ENCODE data around the gene GINS1. TPM values are rescaled to one million over a fixed set of nuclear protein-coding genes. Genes with fewer than 3 reads are reported as not detected.

Gene GINS1
- polyA plus RNA-seq, 1 donor, result 8.9 TPM

DNA sequence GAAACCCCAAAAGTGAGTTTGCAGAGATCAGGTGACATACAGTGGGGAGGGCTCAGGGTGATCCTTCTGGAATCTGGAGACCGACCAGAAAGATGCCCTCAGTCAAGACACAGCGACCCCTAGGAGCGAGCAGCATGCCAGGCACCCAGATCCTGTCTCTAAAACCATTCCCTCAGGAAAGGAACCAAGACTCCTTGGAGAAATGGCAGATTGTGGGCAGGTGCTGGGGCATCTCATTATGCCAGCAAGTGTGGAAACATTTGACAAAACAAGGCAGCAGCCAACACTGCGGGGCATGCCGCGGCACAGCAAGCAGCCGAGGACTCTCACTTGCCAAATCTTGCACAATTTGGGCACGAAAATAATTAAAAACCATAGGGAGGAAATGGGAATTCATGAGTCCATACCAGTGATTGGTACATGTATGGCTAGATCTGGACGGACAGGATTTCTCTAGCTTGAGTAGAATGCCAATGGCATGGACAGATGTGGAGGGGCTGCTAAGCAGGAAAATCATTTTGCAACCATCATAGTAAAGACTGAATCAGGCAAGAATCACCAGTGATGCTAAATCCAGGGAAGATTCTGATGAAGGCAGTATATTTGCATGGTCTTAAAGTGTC is 76.9 kb downstream of the GINS1 start:
- H3K27me3 ChIP-seq (ENCODE audit: control insufficient read depth, insufficient read depth, low read length), result no peaks in the 10 kb centered on the region
- no peak overlapping the region for H3K27ac ChIP-seq (ENCODE audit: low read length)
- H3K36me3 ChIP-seq (ENCODE audit: control insufficient read depth, insufficient read depth, low read length), result peaks cover 52% of the 10 kb centered on the region
- H3K4me3 ChIP-seq (ENCODE audit: low read length), result no peak overlapping the region
- no peaks in the 10 kb centered on the region for H3K4me1 ChIP-seq (ENCODE audit: control insufficient read depth, insufficient read depth, low read length)
- H3K9me3 ChIP-seq (ENCODE audit: control insufficient read depth, low read depth, low read length), result no peaks in the 10 kb centered on the region
- no CpG with 5 or more reads among the region's 9 CpGs for WGBS (ENCODE audit: insufficient coverage, low lambda C conversion rate)
- DNase-seq, result no peak

DNA sequence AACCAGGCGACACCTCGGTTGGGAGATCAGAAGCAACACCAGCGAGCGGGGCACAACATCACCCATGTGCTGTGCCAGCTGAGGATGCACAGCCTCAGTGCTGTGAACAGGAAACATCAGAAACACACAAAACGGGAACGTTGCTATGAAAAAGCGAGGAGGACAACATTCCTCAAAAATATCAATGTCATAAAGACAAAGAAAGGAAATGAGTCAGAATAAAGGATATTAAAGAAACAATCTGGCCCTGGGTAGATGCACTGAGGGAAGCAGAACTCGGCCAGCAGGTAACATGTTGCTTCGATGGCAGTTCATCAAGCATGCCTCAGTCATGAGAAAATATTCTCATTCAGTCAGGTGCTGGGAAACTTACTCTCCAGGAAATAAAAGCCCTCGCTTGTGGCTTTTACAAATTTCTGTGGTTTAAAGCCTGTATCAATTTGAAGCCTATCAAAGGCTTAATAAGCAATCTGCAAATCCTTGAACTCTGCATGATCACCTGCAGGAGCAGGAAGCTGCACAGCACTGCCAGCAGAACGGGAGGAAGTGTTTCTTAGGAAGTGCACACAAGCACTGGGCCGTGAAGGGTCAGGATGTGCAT is 77.5 kb downstream of the GINS1 start:
- H3K36me3 ChIP-seq (ENCODE audit: control insufficient read depth, insufficient read depth, low read length), result peaks cover 49% of the 10 kb centered on the region

GRCh38 chr20:25485872-25486271 is 78.4 kb downstream of the GINS1 start:
- WGBS (ENCODE audit: insufficient coverage, low lambda C conversion rate), result no CpG with 5 or more reads among the region's 2 CpGs
- no peak overlapping the region for H3K27ac ChIP-seq (ENCODE audit: low read length)
- no peaks in the 10 kb centered on the region for H3K4me1 ChIP-seq (ENCODE audit: control insufficient read depth, insufficient read depth, low read length)
- H3K4me3 ChIP-seq (ENCODE audit: low read length), result no peak overlapping the region
- H3K27me3 ChIP-seq (ENCODE audit: control insufficient read depth, insufficient read depth, low read length), result no peaks in the 10 kb centered on the region
- DNase-seq, result no peak
- H3K36me3 ChIP-seq (ENCODE audit: control insufficient read depth, insufficient read depth, low read length), result peaks cover 41% of the 10 kb centered on the region
- H3K9me3 ChIP-seq (ENCODE audit: control insufficient read depth, low read depth, low read length), result no peaks in the 10 kb centered on the region

More for the DNA sequence above, 77.5 kb downstream of the GINS1 start:
- Histone ChIP-seq H3K9me3 (ENCODE audit: control insufficient read depth, low read depth, low read length) (no peaks in the 10 kb centered on the region), H3K27ac (ENCODE audit: low read length) (no peak overlapping the region), H3K4me1 (ENCODE audit: control insufficient read depth, insufficient read depth, low read length) (no peaks in the 10 kb centered on the region), H3K4me3 (ENCODE audit: low read length) (no peak overlapping the region), H3K27me3 (ENCODE audit: control insufficient read depth, insufficient read depth, low read length) (no peaks in the 10 kb centered on the region)
- no peak for DNase-seq
- WGBS (ENCODE audit: insufficient coverage, low lambda C conversion rate), result 85% methylated on average over 3 of the region's 12 CpGs

- WGBS (ENCODE audit: insufficient coverage, low lambda C conversion rate), result no CpG with 5 or more reads among the region's 9 CpGs
- DNase-seq, result no peak
- no peak overlapping the region for H3K4me3 ChIP-seq (ENCODE audit: low read length)
Observed at GRCh38 chr20:25486377-25486776, 78.9 kb downstream of the GINS1 start.

GRCh38 chr20:25487306-25487705 is 79.8 kb downstream of the GINS1 start:
- Histone ChIP-seq H3K9me3 (ENCODE audit: control insufficient read depth, low read depth, low read length) (no peaks in the 10 kb centered on the region), H3K36me3 (ENCODE audit: control insufficient read depth, insufficient read depth, low read length) (peaks cover 33% of the 10 kb centered on the region), H3K4me3 (ENCODE audit: low read length) (no peak overlapping the region), H3K27me3 (ENCODE audit: control insufficient read depth, insufficient read depth, low read length) (no peaks in the 10 kb centered on the region), H3K27ac (ENCODE audit: low read length) (no peak overlapping the region), H3K4me1 (ENCODE audit: control insufficient read depth, insufficient read depth, low read length) (no peaks in the 10 kb centered on the region)
- WGBS (ENCODE audit: insufficient coverage, low lambda C conversion rate), result no CpG with 5 or more reads among the region's 2 CpGs
- no peak for DNase-seq

More at GRCh38 chr20:25486377-25486776, 78.9 kb downstream of the GINS1 start:
- Histone ChIP-seq H3K27me3 (ENCODE audit: control insufficient read depth, insufficient read depth, low read length) (no peaks in the 10 kb centered on the region), H3K27ac (ENCODE audit: low read length) (no peak overlapping the region), H3K36me3 (ENCODE audit: control insufficient read depth, insufficient read depth, low read length) (peaks cover 36% of the 10 kb centered on the region), H3K4me1 (ENCODE audit: control insufficient read depth, insufficient read depth, low read length) (no peaks in the 10 kb centered on the region), H3K9me3 (ENCODE audit: control insufficient read depth, low read depth, low read length) (no peaks in the 10 kb centered on the region)

DNA sequence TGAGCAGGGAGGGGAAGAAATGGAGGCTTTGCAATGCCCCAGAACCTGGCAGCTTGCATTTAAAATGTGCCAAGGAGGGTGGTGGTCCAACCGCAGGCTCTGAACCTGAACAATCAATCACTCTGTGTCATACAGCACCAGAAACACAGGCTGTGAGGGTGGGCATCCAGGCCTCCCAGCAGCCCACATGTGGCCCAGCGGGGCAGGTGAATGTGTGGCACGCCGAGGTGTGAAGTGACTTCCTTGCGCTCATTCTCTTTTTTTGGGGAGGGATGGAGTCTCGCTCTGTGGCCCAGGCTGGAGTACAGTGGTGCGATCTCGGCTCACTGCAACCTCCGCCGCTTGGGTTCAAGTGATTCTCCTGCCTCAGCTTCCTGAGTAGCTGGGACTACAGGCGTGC is 80.5 kb downstream of the GINS1 start:
- H3K4me3 ChIP-seq (ENCODE audit: low read length), result no peak overlapping the region
- peaks cover 34% of the 10 kb centered on the region for H3K36me3 ChIP-seq (ENCODE audit: control insufficient read depth, insufficient read depth, low read length)
- H3K9me3 ChIP-seq (ENCODE audit: control insufficient read depth, low read depth, low read length), result no peaks in the 10 kb centered on the region
- H3K27me3 ChIP-seq (ENCODE audit: control insufficient read depth, insufficient read depth, low read length), result no peaks in the 10 kb centered on the region
- H3K4me1 ChIP-seq (ENCODE audit: control insufficient read depth, insufficient read depth, low read length), result no peaks in the 10 kb centered on the region
- WGBS (ENCODE audit: insufficient coverage, low lambda C conversion rate), result no CpG with 5 or more reads among the region's 11 CpGs
- no peak for DNase-seq
- H3K27ac ChIP-seq (ENCODE audit: low read length), result no peak overlapping the region

DNA sequence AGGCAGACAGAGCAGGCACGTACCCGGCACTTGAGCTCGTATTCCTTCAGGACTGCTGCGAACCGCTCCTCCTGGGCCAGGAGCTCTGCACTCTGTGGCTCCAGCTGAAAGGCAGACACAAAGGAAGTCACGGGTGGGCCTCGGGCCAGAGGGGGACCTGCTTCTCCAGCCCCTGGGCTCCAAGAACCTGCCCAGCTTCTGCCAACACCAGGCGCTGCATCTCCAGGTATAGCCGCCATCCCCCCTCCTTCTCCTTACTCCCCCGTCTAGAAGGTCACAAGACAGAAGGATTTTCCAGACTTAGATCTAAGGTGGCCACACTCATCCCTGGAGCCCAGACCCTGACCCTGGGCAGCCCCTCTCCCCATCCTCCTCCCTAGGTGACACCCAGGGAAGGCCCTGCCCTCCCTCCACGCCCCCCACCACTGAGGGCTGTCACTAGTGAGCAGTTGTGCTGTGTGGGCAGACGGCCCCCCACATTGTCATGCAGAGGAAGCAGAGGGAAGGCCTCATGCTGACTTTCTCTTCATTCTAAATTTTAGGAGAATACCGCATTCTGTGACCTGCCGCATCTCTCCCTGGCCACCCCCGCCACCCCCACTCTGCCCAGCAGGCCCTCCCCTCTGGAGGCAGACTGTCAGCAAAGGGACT is 81.9 kb downstream of the GINS1 start:
- no peak for DNase-seq
- no peak overlapping the region for H3K4me3 ChIP-seq (ENCODE audit: low read length)
- no peak overlapping the region for H3K27ac ChIP-seq (ENCODE audit: low read length)
- no peaks in the 10 kb centered on the region for H3K4me1 ChIP-seq (ENCODE audit: control insufficient read depth, insufficient read depth, low read length)
- WGBS (ENCODE audit: insufficient coverage, low lambda C conversion rate), result no CpG with 5 or more reads among the region's 15 CpGs
- H3K9me3 ChIP-seq (ENCODE audit: control insufficient read depth, low read depth, low read length), result no peaks in the 10 kb centered on the region
- peaks cover 35% of the 10 kb centered on the region for H3K36me3 ChIP-seq (ENCODE audit: control insufficient read depth, insufficient read depth, low read length)
- no peaks in the 10 kb centered on the region for H3K27me3 ChIP-seq (ENCODE audit: control insufficient read depth, insufficient read depth, low read length)

DNA sequence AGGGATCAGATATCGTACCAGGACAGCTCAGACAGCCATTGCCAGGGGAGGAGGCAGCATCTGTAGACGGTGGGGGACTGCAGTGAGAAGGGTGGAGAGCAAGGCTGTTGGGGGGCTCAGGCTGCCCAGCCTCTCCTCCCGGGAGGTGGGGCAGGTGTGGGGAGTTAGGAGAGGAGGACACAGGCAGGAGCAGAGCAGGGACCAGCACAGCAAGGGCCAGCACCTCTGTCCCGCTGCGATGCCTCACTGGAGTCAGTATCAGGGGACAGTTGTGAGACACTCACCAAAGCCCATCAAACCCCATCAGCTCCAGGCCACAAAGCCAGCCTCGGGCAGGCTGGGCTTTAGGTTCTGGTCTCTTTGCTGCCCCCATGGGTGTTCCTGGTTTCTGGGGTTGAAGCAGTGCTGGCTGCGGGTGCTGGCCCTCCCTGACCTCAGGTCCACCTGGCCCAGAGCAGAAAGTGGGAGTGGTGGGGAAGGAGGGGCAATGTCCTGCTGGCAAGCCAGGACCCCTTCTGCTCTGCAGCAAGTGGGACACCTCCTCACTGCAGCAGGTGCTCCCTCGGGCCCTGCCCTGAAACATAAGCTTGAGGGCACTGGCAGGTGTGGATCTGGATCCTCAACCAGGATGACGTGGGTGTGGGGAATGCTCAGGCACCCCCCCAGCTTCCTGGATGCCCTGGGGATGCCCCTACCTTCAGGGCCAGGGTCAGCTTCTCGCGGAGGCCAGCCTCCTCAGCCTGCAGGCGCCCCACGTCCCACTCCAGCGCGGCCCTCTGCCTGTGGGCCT is 83.4 kb downstream of the GINS1 start:
- WGBS (ENCODE audit: insufficient coverage, low lambda C conversion rate), result no CpG with 5 or more reads among the region's 15 CpGs
- no peak overlapping the region for H3K4me3 ChIP-seq (ENCODE audit: low read length)
- no peaks in the 10 kb centered on the region for H3K4me1 ChIP-seq (ENCODE audit: control insufficient read depth, insufficient read depth, low read length)
- no peaks in the 10 kb centered on the region for H3K27me3 ChIP-seq (ENCODE audit: control insufficient read depth, insufficient read depth, low read length)
- no peak for DNase-seq
- peaks cover 30% of the 10 kb centered on the region for H3K36me3 ChIP-seq (ENCODE audit: control insufficient read depth, insufficient read depth, low read length)
- H3K9me3 ChIP-seq (ENCODE audit: control insufficient read depth, low read depth, low read length), result no peaks in the 10 kb centered on the region
- no peak overlapping the region for H3K27ac ChIP-seq (ENCODE audit: low read length)

GRCh38 chr20:25491446-25492038 is 84.1 kb downstream of the GINS1 start:
- H3K27me3 ChIP-seq (ENCODE audit: control insufficient read depth, insufficient read depth, low read length), result no peaks in the 10 kb centered on the region
- peaks cover 33% of the 10 kb centered on the region for H3K36me3 ChIP-seq (ENCODE audit: control insufficient read depth, insufficient read depth, low read length)
- no peak for DNase-seq
- no peaks in the 10 kb centered on the region for H3K4me1 ChIP-seq (ENCODE audit: control insufficient read depth, insufficient read depth, low read length)
- H3K27ac ChIP-seq (ENCODE audit: low read length), result no peak overlapping the region
- H3K9me3 ChIP-seq (ENCODE audit: control insufficient read depth, low read depth, low read length), result no peaks in the 10 kb centered on the region
- H3K4me3 ChIP-seq (ENCODE audit: low read length), result no peak overlapping the region
- no CpG with 5 or more reads among the region's 12 CpGs for WGBS (ENCODE audit: insufficient coverage, low lambda C conversion rate)

DNA sequence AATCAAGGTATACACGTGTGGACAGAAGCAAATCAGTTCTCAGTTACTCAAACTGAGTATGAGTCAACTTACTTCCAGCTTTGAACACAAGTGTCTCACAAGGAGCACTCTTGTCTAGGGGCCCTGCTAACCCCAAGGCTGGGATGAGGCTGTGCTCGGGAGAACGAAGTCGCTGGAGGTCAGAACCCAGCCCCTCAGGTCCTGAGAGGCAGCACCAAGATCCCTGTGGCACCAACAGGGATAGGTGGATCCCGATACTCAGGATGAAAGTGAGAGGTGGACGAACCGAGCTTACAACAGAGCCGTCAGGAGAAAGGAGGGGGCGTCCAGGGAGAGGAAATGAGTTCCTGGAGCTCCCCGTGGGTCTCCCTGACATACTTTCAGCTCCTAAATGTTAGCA is 85.7 kb downstream of the GINS1 start:
- no peak for DNase-seq
- Histone ChIP-seq H3K27me3 (ENCODE audit: control insufficient read depth, insufficient read depth, low read length) (no peaks in the 10 kb centered on the region), H3K4me3 (ENCODE audit: low read length) (no peak overlapping the region), H3K27ac (ENCODE audit: low read length) (no peak overlapping the region), H3K9me3 (ENCODE audit: control insufficient read depth, low read depth, low read length) (no peaks in the 10 kb centered on the region), H3K36me3 (ENCODE audit: control insufficient read depth, insufficient read depth, low read length) (peaks cover 32% of the 10 kb centered on the region), H3K4me1 (ENCODE audit: control insufficient read depth, insufficient read depth, low read length) (no peaks in the 10 kb centered on the region)
- WGBS (ENCODE audit: insufficient coverage, low lambda C conversion rate), result no CpG with 5 or more reads among the region's 10 CpGs
